NCI-H2107 treated with DMSO at 0.1 percent for 48 hours (cell line): ENCODE measurements around the gene FNDC11.

Experiments
- DNase-seq: peaks from one replicate; lab custom pipeline; 2025; ENCODE audit not compliant: unreplicated experiment; lab: John Stamatoyannopoulos, UW

Gene FNDC11

DNA sequence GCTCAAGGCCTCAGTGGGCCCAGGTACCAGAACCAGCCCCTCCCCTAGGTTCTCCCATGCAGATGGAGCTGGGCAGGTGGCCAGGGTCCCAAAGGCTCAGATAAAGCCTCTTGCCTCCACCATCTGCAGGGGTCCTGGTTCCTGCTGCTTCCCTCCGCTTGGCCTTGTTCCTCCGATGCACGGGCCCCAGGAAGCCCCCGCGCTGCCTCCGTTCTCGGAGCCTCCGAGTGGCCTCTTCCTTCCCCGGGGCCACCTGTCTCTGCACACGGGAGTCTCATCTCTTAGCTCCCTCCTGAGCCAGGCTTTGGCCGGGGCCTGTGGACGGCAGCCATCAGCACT lies 14.9 kb upstream of the FNDC11 start:
- no peak for DNase-seq

GRCh38 chr20:63539441-63540370 lies 14.3 kb upstream of the FNDC11 start:
- DNase-seq = no peak

- no peak for DNase-seq
Measured at GRCh38 chr20:63540417-63541186, 13.4 kb upstream of the FNDC11 start.

GRCh38 chr20:63541371-63541770 lies 12.6 kb upstream of the FNDC11 start:
- DNase-seq = no peak

- no peak for DNase-seq
Measured at GRCh38 chr20:63542031-63542559, 11.9 kb upstream of the FNDC11 start.

DNA sequence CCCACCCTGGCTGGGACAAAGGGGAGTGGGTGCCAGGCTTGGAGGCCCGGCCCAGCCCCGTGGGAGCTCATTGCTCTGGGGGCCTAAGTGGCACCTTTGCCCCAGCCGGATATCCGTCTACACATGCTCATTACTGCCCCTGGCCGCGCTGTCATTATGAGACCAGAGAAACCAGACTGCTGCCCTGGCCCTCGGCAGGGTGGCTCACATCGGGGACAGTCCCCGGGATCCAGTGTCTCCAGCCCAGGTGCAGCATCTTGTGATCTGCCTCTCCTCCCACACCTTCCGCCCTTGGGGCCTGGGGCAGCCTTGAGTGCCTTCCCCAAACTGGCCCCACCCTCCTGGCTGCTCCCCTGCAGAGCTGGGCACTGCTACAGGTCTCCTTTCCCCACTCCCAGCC lies 11.3 kb upstream of the FNDC11 start:
- DNase-seq = no peak

- no peak for DNase-seq
Measured at GRCh38 chr20:63543131-63543530, 10.8 kb upstream of the FNDC11 start.

DNA sequence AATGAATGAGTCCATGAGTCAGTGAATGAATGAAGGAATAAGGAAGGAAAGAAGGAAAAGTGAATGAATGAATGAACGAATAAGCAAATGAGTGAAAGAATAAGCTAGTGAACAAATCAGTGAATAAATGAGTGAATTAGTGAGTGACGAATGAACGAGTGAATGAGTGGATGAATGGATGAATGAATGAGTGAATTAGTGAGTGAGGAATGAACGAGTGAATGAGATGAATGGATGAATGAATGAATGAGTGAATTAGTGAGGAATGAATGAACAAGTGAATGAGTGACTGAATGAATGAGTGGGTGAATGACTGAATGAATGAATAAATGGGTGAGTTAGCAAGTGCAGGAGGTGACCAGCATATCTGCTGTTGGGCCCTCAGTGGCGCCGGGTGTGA lies 10.2 kb upstream of the FNDC11 start:
- DNase-seq = no peak

GRCh38 chr20:63544241-63544957 lies 9.6 kb upstream of the FNDC11 start:
- no peak for DNase-seq

DNA sequence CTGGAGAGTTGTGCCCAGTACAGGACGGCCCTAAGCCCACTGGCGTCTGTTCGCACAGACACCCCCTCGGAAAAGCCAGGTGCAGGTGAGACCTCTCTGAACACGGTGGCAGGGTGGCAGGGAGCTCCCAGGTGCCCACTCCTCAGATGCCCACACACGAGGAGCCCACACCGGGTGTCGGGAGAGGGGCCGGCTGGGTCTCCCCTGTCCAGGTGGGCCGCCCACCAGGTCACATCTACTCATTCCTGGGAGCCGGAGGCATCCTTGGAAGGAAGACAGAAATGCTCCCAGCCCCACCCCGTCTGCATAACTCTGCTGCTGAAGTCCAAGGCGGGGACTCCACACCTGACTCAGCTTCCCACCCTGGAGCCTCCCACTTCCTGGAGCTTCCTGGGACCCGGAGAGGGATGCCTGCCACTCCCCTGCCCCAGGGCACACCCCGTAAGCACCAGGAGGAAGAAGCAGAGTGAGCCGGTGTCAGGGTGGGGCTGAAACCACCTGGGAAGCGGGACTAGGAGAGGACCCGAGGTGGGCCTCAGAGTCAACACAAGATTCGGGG lies 8.9 kb upstream of the FNDC11 start:
- DNase-seq = no peak

DNA sequence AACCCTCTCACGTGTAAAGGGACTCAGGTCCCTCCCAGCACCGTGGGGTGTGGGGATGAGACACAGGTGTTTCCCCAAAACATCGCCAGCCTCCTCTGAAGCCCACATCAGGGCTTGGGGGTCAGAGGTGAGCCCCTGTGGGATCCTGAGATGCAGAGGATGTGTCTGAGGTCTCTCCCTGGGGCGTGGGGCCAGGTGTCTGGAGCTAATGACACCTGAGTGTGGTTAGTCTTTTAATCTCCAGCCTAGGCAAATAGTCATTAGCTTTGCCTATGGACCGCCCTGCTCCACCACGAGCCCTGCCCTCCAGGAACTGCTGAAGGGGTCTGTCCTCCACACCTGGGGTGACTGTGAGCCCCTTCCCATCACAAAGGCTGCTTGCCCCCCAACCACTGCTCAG lies 8.1 kb upstream of the FNDC11 start:
- no peak for DNase-seq

DNA sequence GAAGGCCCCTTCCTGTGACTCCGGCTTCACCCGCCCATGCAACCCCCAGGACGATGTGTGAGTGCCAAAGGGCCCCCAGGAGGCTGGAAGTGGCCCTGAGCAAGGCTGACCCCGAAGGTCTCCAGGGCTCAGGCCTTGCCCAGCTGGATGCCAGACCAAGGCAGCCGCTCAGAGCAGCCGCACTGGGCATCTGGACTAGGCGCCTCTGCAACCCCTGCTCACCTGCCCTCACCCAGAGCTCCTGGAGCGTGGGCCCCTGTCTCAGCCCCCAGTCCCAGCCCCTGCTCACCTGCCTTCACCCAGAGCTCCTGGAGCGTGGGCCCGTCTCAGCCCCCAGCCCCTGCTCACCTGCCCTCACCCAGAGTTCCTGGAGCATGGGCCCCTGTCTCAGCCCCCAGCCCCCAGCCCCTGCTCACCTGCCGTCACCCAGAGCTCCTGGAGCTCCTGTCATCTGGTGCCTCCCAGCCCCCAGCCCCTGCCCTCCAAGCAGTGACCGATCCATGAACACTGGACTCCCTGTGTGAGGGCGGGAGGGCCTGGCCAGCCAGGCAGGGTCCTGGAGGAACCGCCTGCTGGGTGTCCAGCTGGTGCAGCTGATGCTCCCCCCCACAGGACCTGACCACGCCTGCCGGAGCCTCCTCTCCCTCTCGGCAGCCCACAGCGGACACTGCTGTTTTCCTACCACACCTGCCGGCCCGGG lies 7.6 kb upstream of the FNDC11 start:
- DNase-seq = no peak

- no peak for DNase-seq
Measured at GRCh38 chr20:63546956-63547724, 6.8 kb upstream of the FNDC11 start.

DNA sequence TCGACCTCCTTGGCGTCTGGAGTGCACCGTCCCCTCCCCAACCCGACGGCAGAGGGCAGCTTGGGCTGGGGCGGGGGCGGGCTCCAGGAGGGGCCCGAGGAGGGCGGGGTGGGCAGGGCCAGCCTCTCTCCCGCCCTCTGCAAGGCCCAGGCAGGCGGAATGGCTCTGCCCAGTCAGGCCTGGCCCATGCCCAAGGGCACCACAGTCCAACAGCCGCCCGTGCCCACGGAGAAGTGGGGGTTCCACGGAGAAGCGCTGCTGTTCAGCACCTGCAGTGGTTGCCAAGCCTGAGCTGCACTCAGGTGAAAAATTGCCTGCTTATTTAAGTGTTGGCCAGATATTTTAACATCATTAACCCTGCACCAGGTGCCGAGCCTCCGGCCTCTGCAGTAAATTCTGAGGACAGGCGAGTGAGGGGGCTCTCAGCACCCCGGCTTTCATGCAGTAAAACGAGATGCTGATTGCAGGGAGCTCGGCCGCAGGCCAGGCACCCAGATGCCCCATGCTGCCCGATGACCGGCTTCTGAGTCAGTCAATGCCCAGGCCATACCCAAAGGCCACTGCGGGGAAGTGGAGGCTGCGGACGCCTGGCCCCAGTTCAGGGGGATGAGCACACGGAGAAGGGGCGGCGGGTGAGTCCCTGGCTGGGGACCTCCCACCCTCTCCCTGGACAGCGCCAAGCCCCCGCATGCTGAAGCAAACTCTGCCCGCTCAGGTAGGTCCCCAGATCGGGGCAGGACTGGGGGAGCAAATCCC lies 6.1 kb upstream of the FNDC11 start, which contains the start of gene SRMS:
Gene SRMS (minus strand): TSS at position 25 of the 756 bp plus-strand sequence. CDS start 286 bp downstream, outside the sequence.
- DNase-seq = no peak

- DNase-seq = no peak
Measured at GRCh38 chr20:63548542-63548941, 5.4 kb upstream of the FNDC11 start.

DNA sequence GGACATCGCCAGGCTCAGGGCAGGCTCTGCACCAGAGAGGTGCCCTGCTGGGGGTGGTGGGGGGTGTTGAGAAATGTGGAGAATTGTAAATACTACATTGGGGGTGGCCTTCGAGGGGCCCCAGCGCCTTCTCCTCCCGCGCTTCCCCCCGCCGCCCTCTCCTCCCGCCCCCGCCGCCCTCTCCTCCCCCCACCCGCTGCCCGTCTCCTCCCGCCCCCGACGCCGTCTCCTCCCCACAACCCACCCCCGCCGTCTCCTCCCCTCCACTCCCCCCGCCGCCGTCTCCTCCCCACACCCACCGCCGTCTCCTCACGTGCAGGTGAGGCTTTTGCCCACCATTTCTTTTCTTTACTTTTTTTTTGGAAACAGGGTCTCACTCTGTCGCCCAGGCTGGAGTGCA lies 4.9 kb upstream of the FNDC11 start:
- DNase-seq = no peak

GRCh38 chr20:63549679-63550282 lies 4.2 kb upstream of the FNDC11 start:
- no peak for DNase-seq

- DNase-seq = no peak
Measured at GRCh38 chr20:63551068-63551467, 2.9 kb upstream of the FNDC11 start.
